Measurements from ENCODE around the gene WDR72.

Gene WDR72

GRCh38 chr15:53511175-53511574 lies 248.3 kb downstream of the WDR72 start:
- no peak for TF ChIP-seq CTCF (IDR thresholded peaks at IDR 0.05; ENCODE audit: low read depth, low read length)

DNA sequence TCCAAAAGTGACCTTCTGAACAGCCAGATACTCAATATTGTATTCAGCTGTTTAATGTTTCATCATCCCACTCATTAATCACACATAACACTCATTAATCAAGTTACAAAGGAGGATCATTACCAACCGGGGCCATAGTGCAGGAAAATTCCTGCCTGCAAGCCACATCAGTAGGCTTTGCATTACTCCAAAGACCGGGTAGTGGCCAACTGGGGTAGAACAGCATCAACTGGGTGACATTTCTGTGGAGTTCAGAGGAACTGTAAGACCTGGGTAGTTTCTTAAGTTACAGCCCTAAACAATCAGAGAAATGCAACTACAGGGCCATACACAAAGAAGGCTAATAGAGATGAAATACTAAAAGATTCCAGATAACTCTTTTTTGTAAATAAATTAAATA lies 253.1 kb downstream of the WDR72 start:
- no peak for DNase-seq (ENCODE audit: extremely low read depth, low read depth)
- no peak for TF ChIP-seq CTCF (IDR thresholded peaks at IDR 0.05; ENCODE audit: low read depth, low read length)

More at GRCh38 chr15:53511175-53511574, 248.3 kb downstream of the WDR72 start:
- DNase-seq (ENCODE audit: extremely low read depth, low read depth) = no peak

GRCh38 chr15:53498996-53499395 lies 260.5 kb downstream of the WDR72 start:
- DNase-seq (ENCODE audit: extremely low read depth, low read depth) = no peak
- no peak for TF ChIP-seq CTCF (IDR thresholded peaks at IDR 0.05; ENCODE audit: low read depth, low read length)

DNA sequence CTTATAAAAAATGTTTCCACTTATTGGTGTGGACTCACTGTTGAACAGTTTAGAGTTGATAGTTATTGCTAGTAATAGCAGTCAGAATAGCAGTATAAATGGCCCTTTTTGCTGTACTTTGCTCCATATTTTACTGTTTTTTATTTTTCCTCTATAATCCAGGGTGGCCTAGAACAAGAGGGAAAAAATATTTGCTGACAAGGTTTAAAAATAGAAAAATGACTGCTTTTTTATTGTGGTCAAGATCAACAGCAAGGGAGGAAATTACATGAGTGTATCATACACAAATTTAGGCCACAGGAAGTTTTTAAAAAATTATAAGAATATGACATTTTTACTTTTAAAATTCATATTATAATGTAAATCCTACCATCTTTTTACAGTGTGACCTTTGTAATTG lies 269.1 kb downstream of the WDR72 start:
- no peak for TF ChIP-seq CTCF (IDR thresholded peaks at IDR 0.05; ENCODE audit: low read depth, low read length)
- no peak for DNase-seq (ENCODE audit: extremely low read depth, low read depth)

GRCh38 chr15:53482055-53482454 lies 277.4 kb downstream of the WDR72 start:
- DNase-seq (ENCODE audit: extremely low read depth, low read depth) = no peak
- TF ChIP-seq CTCF (IDR thresholded peaks at IDR 0.05; ENCODE audit: low read depth, low read length) = no peak

DNA sequence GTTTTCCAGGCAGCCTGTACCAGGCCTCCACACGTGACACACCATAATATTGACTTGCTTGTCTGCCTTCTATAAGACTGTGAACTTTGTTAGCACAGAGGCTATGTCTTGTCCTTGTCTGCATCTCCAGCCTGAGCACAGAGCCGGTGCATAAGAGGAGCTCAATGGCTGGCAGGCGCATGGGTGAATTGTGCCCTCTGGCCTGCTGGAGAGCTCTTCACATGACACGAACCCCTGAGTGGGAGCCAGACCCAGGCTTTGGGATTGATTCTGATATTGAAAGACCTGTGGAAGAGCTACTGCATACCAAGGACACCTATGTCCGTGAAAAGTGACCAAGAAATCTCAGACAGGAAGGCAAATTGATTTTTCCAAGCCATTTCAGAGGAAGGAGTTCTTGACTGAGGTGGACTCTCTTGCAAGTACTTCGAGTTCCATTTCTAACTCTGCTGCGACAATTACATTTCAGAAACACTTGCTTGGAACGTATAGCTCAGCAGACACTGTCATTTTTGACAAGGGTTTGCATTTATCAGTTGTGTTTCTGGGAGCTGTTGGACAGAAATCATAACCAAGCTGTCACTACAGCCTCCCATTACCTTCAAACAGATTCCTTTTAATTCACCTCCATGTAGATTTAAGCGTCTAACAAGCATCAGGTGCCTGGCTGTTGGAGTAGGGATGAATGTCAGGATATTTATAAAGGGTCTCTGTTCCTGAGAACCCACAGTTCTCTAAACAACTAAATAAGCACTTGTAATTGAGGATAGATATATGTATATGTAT lies 281.3 kb downstream of the WDR72 start:
- TF ChIP-seq CTCF (IDR thresholded peaks at IDR 0.05; ENCODE audit: low read depth, low read length) = no peak
- DNase-seq (ENCODE audit: extremely low read depth, low read depth) = no peak

- TF ChIP-seq CTCF (IDR thresholded peaks at IDR 0.05; ENCODE audit: low read depth, low read length) = no peak
- no peak for DNase-seq (ENCODE audit: extremely low read depth, low read depth)
These were observed 285.6 kb downstream of the WDR72 start for GRCh38 chr15:53473886-53474285.
